BJ (cell line): ENCODE measurements around the gene EIF4A2. TPM values are rescaled to one million over a fixed set of nuclear protein-coding genes. Genes with fewer than 3 reads are reported as not detected.
"Not testable (repeated sequence)": the region's sequence is repeated elsewhere in the genome, so short reads cannot be mapped to it uniquely, and the experiment has no call there.

Source experiments
- CTCF ChIA-PET: fragments of 350-600 bp; formaldehyde crosslinking; extraction: SDS; loops from one replicate; lab custom pipeline; 2021; ENCODE audit warnings: antibody characterized with exemption, inconsistent platforms; lab: Yijun Ruan, JAX
- POLR2A ChIA-PET: fragments of 300-600 bp; sonication (Branson Sonifier 250); formaldehyde crosslinking; extraction: SDS; loops from one replicate; lab custom pipeline; 2021; ENCODE audit warnings: antibody characterized with exemption; lab: Charles Lee
- DNase-seq: peaks from one replicate; pipeline ENCODE4 v3.0.0-alpha.2; 2011; ENCODE audit warnings: low read depth
- H3K27me3 ChIP-seq: 2 replicates; pipeline ENCODE4 v1.6.0; 2011; ENCODE audit warnings: low read length; ENCODE audit not compliant: control insufficient read depth, insufficient read depth
- H3K36me3 ChIP-seq: 2 replicates; pipeline ENCODE4 v1.5.1; 2011; ENCODE audit warnings: low read length; ENCODE audit not compliant: control insufficient read depth, insufficient read depth
- H3K4me3 ChIP-seq: 2 replicates; pipeline ENCODE4 v1.5.1; 2011; ENCODE audit warnings: low read depth, mild to moderate bottlenecking, control low read depth, low read length
- polyA plus RNA-seq: library from polyadenylated mRNA; depleted of rRNA; stranded (reverse); fragments of >200 nt; gene quantifications from 2 replicates; pipeline ENCODE4 v1.2.3, GENCODE V29; 2011
- TF ChIP-seq, protein P1 (sequence below): IDR thresholded peaks from 2 replicates; pipeline ENCODE4 v1.5.1; 2011; ENCODE audit warnings: low read depth, mild to moderate bottlenecking, control low read depth, inconsistent platforms, low read length, moderate library complexity; ENCODE audit not compliant: insufficient read depth

The EIF4A2 gene
- polyA plus RNA-seq, 1 experiment = 210 TPM

DNA sequence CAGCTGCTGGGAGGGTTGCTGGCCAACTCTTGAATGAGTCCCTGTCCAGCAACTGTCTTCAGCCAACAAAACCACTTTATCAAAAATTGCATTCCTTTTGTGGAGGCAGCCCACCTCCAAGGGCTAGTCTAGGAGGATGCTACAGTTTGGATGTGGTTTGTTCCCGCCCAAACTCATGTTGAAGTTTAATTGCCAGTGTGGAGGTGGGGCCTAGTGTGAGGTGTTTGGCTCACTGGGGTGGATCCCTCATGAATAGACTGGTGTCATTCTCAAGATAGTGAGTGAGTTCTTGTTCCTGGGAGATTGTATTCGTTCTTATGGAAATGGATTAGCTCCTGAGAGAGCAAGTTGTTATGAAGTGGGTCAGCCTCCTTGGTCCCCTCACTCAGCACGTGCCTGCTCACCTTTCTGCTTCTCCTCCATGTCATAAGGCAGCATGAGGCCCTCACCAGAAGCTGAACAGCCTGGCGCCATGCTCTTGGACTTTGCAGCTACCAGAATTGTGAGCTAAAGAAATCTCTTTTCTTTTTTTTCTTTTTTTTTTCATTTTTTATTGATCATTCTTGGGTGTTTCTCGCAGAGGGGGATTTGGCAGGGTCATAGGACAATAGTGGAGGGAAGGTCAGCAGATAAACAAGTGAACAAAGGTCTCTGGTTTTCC lies 27.1 kb downstream of the EIF4A2 start:
- TF ChIP-seq, protein P1, sequence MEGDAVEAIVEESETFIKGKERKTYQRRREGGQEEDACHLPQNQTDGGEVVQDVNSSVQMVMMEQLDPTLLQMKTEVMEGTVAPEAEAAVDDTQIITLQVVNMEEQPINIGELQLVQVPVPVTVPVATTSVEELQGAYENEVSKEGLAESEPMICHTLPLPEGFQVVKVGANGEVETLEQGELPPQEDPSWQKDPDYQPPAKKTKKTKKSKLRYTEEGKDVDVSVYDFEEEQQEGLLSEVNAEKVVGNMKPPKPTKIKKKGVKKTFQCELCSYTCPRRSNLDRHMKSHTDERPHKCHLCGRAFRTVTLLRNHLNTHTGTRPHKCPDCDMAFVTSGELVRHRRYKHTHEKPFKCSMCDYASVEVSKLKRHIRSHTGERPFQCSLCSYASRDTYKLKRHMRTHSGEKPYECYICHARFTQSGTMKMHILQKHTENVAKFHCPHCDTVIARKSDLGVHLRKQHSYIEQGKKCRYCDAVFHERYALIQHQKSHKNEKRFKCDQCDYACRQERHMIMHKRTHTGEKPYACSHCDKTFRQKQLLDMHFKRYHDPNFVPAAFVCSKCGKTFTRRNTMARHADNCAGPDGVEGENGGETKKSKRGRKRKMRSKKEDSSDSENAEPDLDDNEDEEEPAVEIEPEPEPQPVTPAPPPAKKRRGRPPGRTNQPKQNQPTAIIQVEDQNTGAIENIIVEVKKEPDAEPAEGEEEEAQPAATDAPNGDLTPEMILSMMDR = no peak
- CTCF ChIA-PET = interaction anchor here (1.6 kb wide), 1 partner anchor 9 kb away, joined by 4 read pairs; no protein-coding TSS in a partner anchor
- H3K36me3 ChIP-seq = no peaks in the 10 kb centered on the region
- no peak for DNase-seq
- POLR2A ChIA-PET = no interaction called here
- H3K4me3 ChIP-seq = no peak overlapping the region
- H3K27me3 ChIP-seq = no peaks in the 10 kb centered on the region

DNA sequence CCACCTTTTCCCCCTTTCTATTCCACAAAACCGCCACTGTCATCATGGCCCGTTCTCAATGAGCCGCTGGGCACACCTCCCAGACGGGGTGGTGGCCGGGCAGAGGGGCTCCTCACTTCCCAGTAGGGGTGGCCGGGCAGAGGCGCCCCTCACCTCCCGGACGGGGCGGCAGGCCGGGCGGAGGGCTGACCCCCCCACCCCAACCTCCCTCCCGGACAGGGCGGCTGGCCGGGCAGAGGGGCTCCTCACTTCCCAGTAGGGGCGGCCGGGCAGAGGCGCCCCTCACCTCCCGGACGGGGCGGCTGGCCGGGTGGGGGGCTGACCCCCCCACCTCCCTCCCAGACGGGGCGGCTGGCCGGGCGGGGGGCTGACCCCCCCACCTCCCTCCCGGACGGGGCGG lies 27.9 kb downstream of the EIF4A2 start:
- DNase-seq = not testable (repeated sequence)

DNA sequence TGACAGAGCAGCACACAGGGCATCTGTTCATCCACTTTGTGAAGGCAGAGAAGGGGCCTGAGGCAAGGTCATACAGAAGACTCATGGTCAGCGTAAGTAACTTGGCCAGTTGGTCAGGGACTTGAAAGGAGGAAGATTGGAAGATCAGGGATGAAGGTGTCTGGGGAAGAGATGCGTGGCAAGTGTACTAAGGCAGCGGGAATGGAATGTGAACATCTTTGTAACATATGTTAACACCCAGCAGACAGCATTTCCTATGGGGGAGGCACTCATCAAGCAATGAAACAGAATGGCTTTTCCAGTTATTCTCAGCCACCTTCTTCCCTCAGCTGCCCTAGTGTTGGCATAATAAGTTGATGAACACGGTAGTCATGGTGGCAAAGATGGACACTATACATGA lies 30.7 kb downstream of the EIF4A2 start:
- TF ChIP-seq, protein P1 = no peak
- POLR2A ChIA-PET = no interaction called here
- H3K4me3 ChIP-seq = no peak overlapping the region
- CTCF ChIA-PET = interaction anchor here (1.6 kb wide), 1 partner anchor 12 kb away, joined by 6 read pairs; no protein-coding TSS in a partner anchor
- no peak for DNase-seq
- no peaks in the 10 kb centered on the region for H3K27me3 ChIP-seq
- H3K36me3 ChIP-seq = no peaks in the 10 kb centered on the region

More for the DNA sequence above, 27.9 kb downstream of the EIF4A2 start:
- H3K27me3 ChIP-seq, POLR2A ChIA-PET, CTCF ChIA-PET, H3K4me3 ChIP-seq, H3K36me3 ChIP-seq: not testable (repeated sequence)

DNA sequence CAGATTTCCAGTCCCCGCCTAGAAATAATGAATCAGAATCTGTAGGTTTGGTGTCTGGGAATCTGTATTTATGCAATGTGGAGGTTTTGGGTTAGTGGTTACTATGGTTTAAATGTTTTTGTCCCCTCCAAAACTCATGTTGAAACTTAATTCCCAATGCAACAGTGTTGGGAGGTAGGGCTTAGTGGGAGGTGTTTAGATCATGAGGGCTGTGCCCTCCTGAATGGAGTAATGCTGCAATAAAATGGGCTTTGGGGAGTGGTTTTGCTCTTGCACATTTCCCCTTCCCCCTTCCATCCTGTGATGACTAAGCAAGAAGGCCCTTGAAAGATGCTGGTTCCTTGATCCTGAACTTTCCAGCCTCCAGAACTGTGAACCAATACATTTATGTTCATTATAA lies 32.1 kb downstream of the EIF4A2 start:
- DNase-seq = no peak

DNA sequence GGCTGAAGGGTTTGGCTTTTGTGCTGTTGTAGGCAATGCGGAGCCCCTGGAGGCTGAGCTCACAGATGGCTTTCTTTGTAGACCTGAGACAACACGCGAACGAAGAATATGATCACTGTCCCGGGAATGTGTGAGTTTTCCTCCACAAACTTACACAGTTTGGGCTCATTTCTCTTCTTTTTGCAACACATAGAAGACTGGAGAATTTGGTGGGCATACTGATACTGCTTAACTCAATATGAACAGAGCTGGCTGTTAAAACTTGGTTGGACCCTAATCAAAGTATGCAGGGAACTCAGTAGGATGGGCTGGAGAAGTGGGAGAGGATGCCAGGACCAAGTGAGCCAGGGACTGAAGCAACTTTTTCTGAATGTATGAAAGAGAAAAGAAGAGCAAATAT lies 35.1 kb downstream of the EIF4A2 start:
- no peak for DNase-seq
- Histone ChIP-seq H3K4me3 (no peak overlapping the region), H3K36me3 (no peaks in the 10 kb centered on the region), H3K27me3 (no peaks in the 10 kb centered on the region)
- ChIA-PET POLR2A (no interaction called here), CTCF (interaction anchor here (1.0 to 8.4 kb wide), 4 partner anchors 8 to 205 kb away, joined by 3 to 196 read pairs (median 6); partner anchors contain the start of gene AHSG)
- TF ChIP-seq, protein P1 = no peak

More for the DNA sequence above, 32.1 kb downstream of the EIF4A2 start:
- POLR2A ChIA-PET = no interaction called here
- Histone ChIP-seq H3K27me3 (no peaks in the 10 kb centered on the region), H3K36me3 (no peaks in the 10 kb centered on the region), H3K4me3 (no peak overlapping the region)
- CTCF ChIA-PET = interaction anchor here (1.2 kb wide), 1 partner anchor 200 kb away, joined by 4 read pairs; no protein-coding TSS in a partner anchor
- TF ChIP-seq, protein P1 = no peak

DNA sequence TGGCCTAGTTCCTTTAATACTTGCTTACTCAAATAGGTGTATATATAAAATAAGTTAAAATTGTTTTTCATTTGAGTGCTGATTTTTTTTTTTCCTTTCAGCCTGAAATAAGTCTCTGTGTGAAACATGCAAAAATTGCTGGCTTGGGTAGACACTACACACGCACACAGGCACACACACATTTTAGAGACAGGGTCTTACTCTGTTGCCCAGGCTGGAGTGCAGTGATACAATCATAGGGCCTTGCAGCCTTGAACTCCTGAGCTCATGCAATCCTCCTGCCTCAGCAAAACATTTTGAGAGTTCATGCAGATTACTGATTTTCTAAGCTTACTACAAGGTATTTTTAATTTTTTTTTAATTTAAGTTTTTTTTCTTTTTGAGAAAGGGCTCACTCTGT lies 35.6 kb downstream of the EIF4A2 start:
- Histone ChIP-seq H3K27me3 (no peaks in the 10 kb centered on the region), H3K36me3 (no peaks in the 10 kb centered on the region), H3K4me3 (no peak overlapping the region)
- CTCF ChIA-PET = interaction anchor here (1.0 to 8.4 kb wide), 2 partner anchors 9 to 205 kb away, joined by 4 to 196 read pairs; partner anchors contain the start of gene AHSG
- no peak for DNase-seq
- TF ChIP-seq, protein P1 = no peak
- POLR2A ChIA-PET = no interaction called here
